HFFc6 (cell line): ENCODE data around the gene FMN1. TPM values are rescaled to one million over a fixed set of nuclear protein-coding genes. Genes with fewer than 3 reads are reported as not detected.

Source experiments
- DNase-seq: peaks from one replicate; pipeline ENCODE4 v3.0.0-alpha.2; 2018
- H3K27ac Mint-ChIP-seq: 2 replicates; pipeline ENCODE4 v1.8.0; 2020; ENCODE audit warnings: mild to moderate bottlenecking, mixed read lengths
- H3K27me3 Mint-ChIP-seq: 2 replicates; pipeline ENCODE4 v1.8.0; 2021; ENCODE audit warnings: mild to moderate bottlenecking, moderate library complexity, mixed read lengths; ENCODE audit not compliant: insufficient read depth
- H3K36me3 Mint-ChIP-seq: 2 replicates; pipeline ENCODE4 v1.8.0; 2021; ENCODE audit warnings: low read depth, mixed read lengths
- H3K4me1 Mint-ChIP-seq: 2 replicates; pipeline ENCODE4 v1.8.0; 2020; ENCODE audit warnings: low read depth, mixed read lengths
- H3K4me3 Mint-ChIP-seq: 2 replicates; pipeline ENCODE4 v1.8.0; 2020; ENCODE audit warnings: mild to moderate bottlenecking, moderate library complexity, mixed read lengths
- H3K9me3 Mint-ChIP-seq: 2 replicates; pipeline ENCODE4 v1.8.0; 2020; ENCODE audit warnings: mild to moderate bottlenecking, mixed read lengths
- total RNA-seq, 6 experiments: library from RNA; stranded (reverse); fragmentation: NEBNext Ultra II Directional; extraction: Animal tissue kit (Norgen Biotek cat#: 25700); gene quantifications; 2 replicates in 1 of 6; 3 replicates in 5 of 6; pipeline ENCODE4 v1.2.3, GENCODE V29; 2021
- TF ChIP-seq, protein P1 (sequence below): fragments of 200-600 bp; sonication (generic); IDR thresholded peaks from 2 replicates; pipeline ENCODE4 v1.5.0; 2021; ENCODE audit warnings: antibody characterized with exemption, mild to moderate bottlenecking

The FMN1 gene
- total RNA-seq, 6 experiments from 2014 or later, result 8.3 to 14.0 (median 12.6) TPM

DNA sequence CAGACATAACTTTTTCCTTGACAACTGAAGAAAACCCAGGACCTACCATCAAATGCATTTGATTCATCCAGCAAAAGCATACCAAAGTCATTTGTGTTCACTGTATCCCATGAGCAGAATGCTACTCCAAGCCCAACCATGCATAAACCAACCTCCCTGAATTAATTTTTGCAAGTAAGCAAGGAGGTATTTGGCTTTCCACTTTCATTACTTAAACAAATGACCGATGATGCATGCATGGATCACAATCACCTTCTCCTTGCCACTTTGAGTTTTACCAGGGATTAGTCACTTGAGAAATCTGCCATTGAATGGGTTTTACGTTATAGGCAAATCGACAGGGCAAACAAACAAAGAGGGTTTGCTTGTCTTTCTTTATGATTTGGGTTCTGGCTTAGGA, 214.8 kb downstream of the FMN1 start:
- DNase-seq, result peak; percentile 99
- peak overlapping the region; percentile 95 for H3K27ac Mint-ChIP-seq
- no peaks in the 10 kb centered on the region for H3K27me3 Mint-ChIP-seq

GRCh38 chr15:32977506-32977905, 217.0 kb downstream of the FMN1 start:
- TF ChIP-seq, protein P1, sequence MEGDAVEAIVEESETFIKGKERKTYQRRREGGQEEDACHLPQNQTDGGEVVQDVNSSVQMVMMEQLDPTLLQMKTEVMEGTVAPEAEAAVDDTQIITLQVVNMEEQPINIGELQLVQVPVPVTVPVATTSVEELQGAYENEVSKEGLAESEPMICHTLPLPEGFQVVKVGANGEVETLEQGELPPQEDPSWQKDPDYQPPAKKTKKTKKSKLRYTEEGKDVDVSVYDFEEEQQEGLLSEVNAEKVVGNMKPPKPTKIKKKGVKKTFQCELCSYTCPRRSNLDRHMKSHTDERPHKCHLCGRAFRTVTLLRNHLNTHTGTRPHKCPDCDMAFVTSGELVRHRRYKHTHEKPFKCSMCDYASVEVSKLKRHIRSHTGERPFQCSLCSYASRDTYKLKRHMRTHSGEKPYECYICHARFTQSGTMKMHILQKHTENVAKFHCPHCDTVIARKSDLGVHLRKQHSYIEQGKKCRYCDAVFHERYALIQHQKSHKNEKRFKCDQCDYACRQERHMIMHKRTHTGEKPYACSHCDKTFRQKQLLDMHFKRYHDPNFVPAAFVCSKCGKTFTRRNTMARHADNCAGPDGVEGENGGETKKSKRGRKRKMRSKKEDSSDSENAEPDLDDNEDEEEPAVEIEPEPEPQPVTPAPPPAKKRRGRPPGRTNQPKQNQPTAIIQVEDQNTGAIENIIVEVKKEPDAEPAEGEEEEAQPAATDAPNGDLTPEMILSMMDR, result no peak
- H3K36me3 Mint-ChIP-seq, result peaks cover 10% of the 10 kb centered on the region
- H3K27me3 Mint-ChIP-seq, result no peaks in the 10 kb centered on the region
- H3K27ac Mint-ChIP-seq, result peak overlapping the region; percentile 65; the same call in 1 of the 2 replicates
- no peak overlapping the region; the same call in 1 of the 2 replicates for H3K4me3 Mint-ChIP-seq
- H3K9me3 Mint-ChIP-seq, result no peaks in the 10 kb centered on the region; the same call in 1 of the 2 replicates
- peaks cover 30% of the 10 kb centered on the region for H3K4me1 Mint-ChIP-seq
- DNase-seq, result no peak

More for the DNA sequence above, 214.8 kb downstream of the FMN1 start:
- H3K9me3 Mint-ChIP-seq, result no peaks in the 10 kb centered on the region; the same call in 1 of the 2 replicates
- peak overlapping the region; percentile 72 for H3K4me3 Mint-ChIP-seq
- H3K36me3 Mint-ChIP-seq, result peaks cover 18% of the 10 kb centered on the region
- TF ChIP-seq, protein P1, result no peak
- peaks cover 43% of the 10 kb centered on the region for H3K4me1 Mint-ChIP-seq

DNA sequence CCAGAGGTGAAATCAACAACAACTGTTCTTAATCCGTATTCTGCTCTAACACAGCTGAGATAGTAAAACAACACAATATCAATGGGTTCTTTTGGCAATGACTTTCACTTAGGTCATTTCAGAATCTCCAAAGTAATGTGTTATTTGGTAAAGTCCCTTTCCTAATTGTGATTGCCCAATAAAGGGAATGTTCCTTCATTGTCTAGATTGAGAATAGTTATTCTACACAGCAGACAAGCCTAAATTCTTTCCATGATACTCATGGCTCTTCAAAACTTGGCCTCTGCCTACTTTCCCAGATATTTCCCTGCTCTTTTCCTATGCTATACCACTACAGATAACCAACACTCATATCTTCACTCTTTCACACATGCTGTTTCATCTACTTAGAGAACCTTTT, 219.8 kb downstream of the FMN1 start:
- peak; percentile 24 for DNase-seq
- no peaks in the 10 kb centered on the region for H3K9me3 Mint-ChIP-seq
- peaks cover 2% of the 10 kb centered on the region for H3K4me1 Mint-ChIP-seq
- H3K27me3 Mint-ChIP-seq, result no peaks in the 10 kb centered on the region
- no peak overlapping the region for H3K4me3 Mint-ChIP-seq
- peak overlapping the region; percentile 34 for H3K27ac Mint-ChIP-seq
- TF ChIP-seq, protein P1, result no peak
- H3K36me3 Mint-ChIP-seq, result peaks cover 8% of the 10 kb centered on the region

DNA sequence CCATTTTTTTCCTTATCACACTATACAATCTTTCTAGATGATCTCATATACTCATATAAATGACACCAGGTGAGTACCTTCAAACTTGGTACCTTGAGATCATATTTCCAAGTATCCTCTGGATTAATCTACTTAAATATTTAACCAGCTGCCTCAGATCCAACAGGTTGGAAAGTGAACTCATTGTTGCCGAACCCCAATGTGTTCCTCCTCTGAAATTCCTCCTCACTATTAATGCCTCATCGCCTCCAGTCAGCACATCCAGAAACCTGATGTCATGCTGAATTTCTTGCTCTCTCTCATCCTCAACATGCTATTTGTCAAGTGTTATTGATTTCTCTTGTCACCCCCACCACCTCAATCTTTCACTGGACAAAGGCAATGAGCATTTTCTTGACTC, 221.8 kb downstream of the FMN1 start:
- Mint-ChIP-seq H3K27ac (no peak overlapping the region), H3K27me3 (no peaks in the 10 kb centered on the region), H3K9me3 (no peaks in the 10 kb centered on the region), H3K36me3 (peaks cover 22% of the 10 kb centered on the region), H3K4me1 (peaks cover 10% of the 10 kb centered on the region; the same call in 1 of the 2 replicates), H3K4me3 (no peak overlapping the region)
- DNase-seq, result no peak
- TF ChIP-seq, protein P1, result no peak

- no peak for DNase-seq
- TF ChIP-seq, protein P1, result no peak
- Mint-ChIP-seq H3K4me3 (no peak overlapping the region), H3K27me3 (no peaks in the 10 kb centered on the region), H3K27ac (no peak overlapping the region), H3K4me1 (peaks cover 11% of the 10 kb centered on the region; the same call in 1 of the 2 replicates), H3K9me3 (no peaks in the 10 kb centered on the region), H3K36me3 (peaks cover 32% of the 10 kb centered on the region)
These were observed 223.7 kb downstream of the FMN1 start for GRCh38 chr15:32970847-32971246.
